ENCODE measurements around the gene PTPRT. TPM values are rescaled to one million over a fixed set of nuclear protein-coding genes. Genes with fewer than 3 reads are reported as not detected.

PTPRT gene
- total and polyA plus RNA-seq, 2 of the 13 experiments (the other 11 are each of a cell fraction or from before 2014, with no cell fraction given): under 0.01 to 0.09 TPM

- TF ChIP-seq ZBTB7A (CRISPR knock-in tag; IDR thresholded peaks at IDR 0.05): no peak
- no peak for TF ChIP-seq STAT6 (CRISPR knock-in tag; IDR thresholded peaks at IDR 0.05; ENCODE audit: borderline replicate concordance)
These were observed 325.6 kb downstream of the PTPRT start (continued) for GRCh38 chr20:42864116-42864515.

- FAIRE-seq (no peak), DNase-seq (ENCODE audit: low spot score) (no peak), ATAC-seq (no peak)
- H3K36me3 ChIP-seq (replicated peaks in 1 of 2; ENCODE audit: control insufficient read depth in 1 of 2, insufficient read depth in 2 of 2, low read length in 2 of 2): no peaks in the 10 kb centered on the region
- no peak overlapping the region for H2AFZ ChIP-seq (ENCODE audit: low read length)
- ChIA-PET POLR2A (no interaction called here), CTCF (ENCODE audit: low intra/inter-chr PET ratio, low total read pairs) (no interaction called here)
- no peaks in the 10 kb centered on the region for H3K79me2 ChIP-seq (ENCODE audit: insufficient read depth, low read length)
- no peak overlapping the region for H3K9ac ChIP-seq (ENCODE audit: insufficient read depth, low read depth, low read length)
- intact Hi-C loops (cut with micrococcal nuclease; ENCODE audit: unreplicated experiment) (no loop called here), in situ Hi-C loops (cut with HindIII; ENCODE audit: extremely low pct_ligation_motif_present, low pct_unique_long_range_greater_than_20kb) (no loop called here)
- no peaks in the 10 kb centered on the region for H3K27me3 ChIP-seq (ENCODE audit: control insufficient read depth in 1 of 2, insufficient read depth in 2 of 2, low read length in 2 of 2)
- H3K4me2 ChIP-seq (ENCODE audit: low read depth, low read length): no peak overlapping the region
- under 1% methylated on average over 5 of the region's 5 CpGs for WGBS (ENCODE audit: low lambda C conversion rate)
- H3K4me3 ChIP-seq (replicated peaks in 1 of 3; ENCODE audit: insufficient read depth in 1 of 3, low read depth in 2 of 3, low read length in 3 of 3): no peak overlapping the region
- peaks cover 5% of the 10 kb centered on the region; the same call in 1 of the 2 replicates for H3K9me3 ChIP-seq (ENCODE audit: low read length)
- BruUV-seq (replicated peaks): no TSS peak
- H3K27ac ChIP-seq (ENCODE audit: extremely low read length, insufficient read depth, low read length): no peak overlapping the region
- H4K20me1 ChIP-seq (ENCODE audit: insufficient read depth, low read length): no peaks in the 10 kb centered on the region
- H3K4me1 ChIP-seq (ENCODE audit: insufficient read depth, low read length): no peaks in the 10 kb centered on the region
- TF ChIP-seq BORCS8-MEF2B (CRISPR knock-in tag; IDR thresholded peaks at IDR 0.05) (no peak), ATF2 (CRISPR knock-in tag; IDR thresholded peaks at IDR 0.05) (no peak), ZNF431 (CRISPR knock-in tag; IDR thresholded peaks at IDR 0.05; ENCODE audit: borderline replicate concordance, low read depth) (no peak), FOXP4 (CRISPR knock-in tag; IDR thresholded peaks at IDR 0.05) (no peak), RFX5 (IDR thresholded peaks at IDR 0.05; ENCODE audit: low read depth, low read length) (no peak), NFATC3 (CRISPR knock-in tag; IDR thresholded peaks at IDR 0.05) (no peak), HOXD1 (CRISPR knock-in tag; IDR thresholded peaks at IDR 0.05) (no peak), PHF8 (CRISPR knock-in tag; IDR thresholded peaks at IDR 0.05) (no peak), LBX2 (CRISPR knock-in tag; IDR thresholded peaks at IDR 0.05; ENCODE audit: borderline replicate concordance) (no peak), ZNF737 (CRISPR knock-in tag; IDR thresholded peaks at IDR 0.05; ENCODE audit: borderline replicate concordance) (no peak), ZNF557 (CRISPR knock-in tag; IDR thresholded peaks at IDR 0.05) (no peak), SPEN (CRISPR knock-in tag; IDR thresholded peaks at IDR 0.05; ENCODE audit: low read depth) (no peak), ZBTB14 (CRISPR knock-in tag; IDR thresholded peaks at IDR 0.05) (no peak)
These were observed 327.3 kb downstream of the PTPRT start for GRCh38 chr20:42862446-42862845.
